Stomach (tissue), 4 donors: ENCODE results near the gene ACSL4.

Experiments used
- CTCF ChIP-seq, 7 experiments: fragments of 450-650 bp in 4 of 7; fragments of 200-600 bp in 3 of 7; sonication (generic) in 3 of 7; IDR thresholded peaks; one replicate each; pipeline ENCODE4 v1.5.1; 2016 to 2019; ENCODE audit warnings: antibody characterized with exemption in 7 of 7, control low read depth in 2 of 7, mild to moderate bottlenecking in 1 of 7
- POLR2A ChIP-seq, 4 donors: fragments of 450-650 bp; IDR thresholded peaks; one replicate each; pipeline ENCODE4 v1.6.1; 2016; ENCODE audit warnings: antibody characterized with exemption in 4 of 4, control low read depth in 2 of 4, mild to moderate bottlenecking in 1 of 4, moderate library complexity in 1 of 4
- POLR2AphosphoS5 ChIP-seq, 3 donors: sonication (generic); formaldehyde crosslinking; IDR thresholded peaks; one replicate each; pipeline ENCODE4 v1.6.1; 2016; ENCODE audit warnings: antibody characterized with exemption in 3 of 3

GRCh38 chrX:109733613-109734083 is 591 bp upstream of the ACSL4 start:
- TF ChIP-seq CTCF (IDR thresholded peaks at IDR 0.05) (no peak), POLR2AphosphoS5 (IDR thresholded peaks at IDR 0.05) (no peak), POLR2A (IDR thresholded peaks at IDR 0.05) (no peak)
